OCI-LY7 (cell line): ENCODE data around the gene DUSP6.

Source experiments
- CTCF ChIP-seq: fragments of 200-600 bp; sonication (generic); conservative IDR thresholded peaks from 2 replicates; pipeline ENCODE4 v1.5.1; 2014; ENCODE audit warnings: mild to moderate bottlenecking, antibody characterized with exemption, low read length, moderate library complexity, mixed read lengths
- EZH2phosphoT487 ChIP-seq: fragments of 200-600 bp; sonication (generic); IDR thresholded peaks from 2 replicates; pipeline ENCODE4 v1.6.1; 2018; ENCODE audit warnings: low read depth, borderline replicate concordance, mild to moderate bottlenecking, mixed run types, antibody characterized with exemption, low read length, moderate library complexity, mixed read lengths

GRCh38 chr12:89324437-89324836, 27.9 kb downstream of the DUSP6 start:
- no peak for TF ChIP-seq CTCF
- no peak for TF ChIP-seq EZH2phosphoT487
